H9 (cell line): Measurements from ENCODE around the gene GRAMD1B. TPM values are rescaled to one million over a fixed set of nuclear protein-coding genes. Genes with fewer than 3 reads are reported as not detected.

ENCODE experiments used
- DNase-seq: peaks from one replicate; pipeline ENCODE4 v3.0.0-alpha.2; 2017
- H2AFZ ChIP-seq: one replicate; pipeline ENCODE4 v1.6.1; 2013; ENCODE audit warnings: mild to moderate bottlenecking, low read length, control low read depth, moderate library complexity
- H2AK5ac ChIP-seq: 2 replicates; pipeline ENCODE4 v1.6.1; 2013; ENCODE audit warnings: low read length, control low read depth, mixed read lengths; ENCODE audit not compliant: insufficient read length
- H2BK120ac ChIP-seq: one replicate; pipeline ENCODE4 v1.6.1; 2013; ENCODE audit warnings: low read depth, mild to moderate bottlenecking, low read length, control low read depth, inconsistent platforms; ENCODE audit not compliant: poor library complexity, severe bottlenecking
- H2BK12ac ChIP-seq: 2 replicates; pipeline ENCODE4 v1.6.1; 2013; ENCODE audit warnings: low read length, control low read depth, mixed read lengths, low read depth; ENCODE audit not compliant: insufficient read length
- H2BK15ac ChIP-seq: 2 replicates; pipeline ENCODE4 v1.6.1; 2013; ENCODE audit warnings: low read depth, low read length, control low read depth
- H2BK20ac ChIP-seq: one replicate; pipeline ENCODE4 v1.6.1; 2013; ENCODE audit warnings: low read depth, mild to moderate bottlenecking, low read length, control low read depth, inconsistent platforms; ENCODE audit not compliant: poor library complexity, severe bottlenecking
- H2BK5ac ChIP-seq: 2 replicates; pipeline ENCODE4 v1.6.1; 2013; ENCODE audit warnings: low read length, control low read depth, mixed read lengths; ENCODE audit not compliant: insufficient read length
- H3K14ac ChIP-seq: 2 replicates; pipeline ENCODE4 v1.6.1; 2013; ENCODE audit warnings: low read length, control low read depth; ENCODE audit not compliant: insufficient read depth
- H3K18ac ChIP-seq: 2 replicates; pipeline ENCODE4 v1.6.1; 2013; ENCODE audit warnings: low read depth, mild to moderate bottlenecking, mixed read lengths, low read length, control low read depth; ENCODE audit not compliant: insufficient read length
- H3K23ac ChIP-seq: 2 replicates; pipeline ENCODE4 v1.6.1; 2013; ENCODE audit warnings: low read length, control low read depth, mixed read lengths, low read depth; ENCODE audit not compliant: insufficient read length
- H3K23me2 ChIP-seq: 2 replicates; pipeline ENCODE4 v1.6.1; 2013; ENCODE audit warnings: low read depth, mild to moderate bottlenecking, mixed read lengths, low read length, control low read depth; ENCODE audit not compliant: insufficient read length, poor library complexity, severe bottlenecking
- H3K27ac ChIP-seq: 2 replicates; pipeline ENCODE4 v1.5.1; 2013; ENCODE audit warnings: low read length, control low read depth, mixed read lengths, low read depth; ENCODE audit not compliant: insufficient read length
- H3K27me3 ChIP-seq: 2 replicates; pipeline ENCODE4 v1.6.1; 2013; ENCODE audit warnings: low read length, control low read depth, inconsistent platforms; ENCODE audit not compliant: insufficient read depth
- H3K4ac ChIP-seq: 2 replicates; pipeline ENCODE4 v1.6.1; 2013; ENCODE audit warnings: low read depth, mild to moderate bottlenecking, control low read depth, inconsistent platforms, low read length, moderate library complexity
- H3K4me1 ChIP-seq: 2 replicates; pipeline ENCODE4 v1.6.1; 2013; ENCODE audit warnings: low read length, control low read depth, inconsistent platforms; ENCODE audit not compliant: insufficient read depth
- H3K4me2 ChIP-seq: 2 replicates; pipeline ENCODE4 v1.6.1; 2013; ENCODE audit warnings: low read length, control low read depth, mixed read lengths; ENCODE audit not compliant: insufficient read length, insufficient read depth
- H3K56ac ChIP-seq: 2 replicates; pipeline ENCODE4 v1.6.1; 2013; ENCODE audit warnings: low read depth, mild to moderate bottlenecking, mixed read lengths, low read length, control low read depth; ENCODE audit not compliant: insufficient read length
- H3K79me1 ChIP-seq: 2 replicates; pipeline ENCODE4 v1.6.1; 2013; ENCODE audit warnings: low read depth, mild to moderate bottlenecking, moderate library complexity, low read length, control low read depth, inconsistent platforms; ENCODE audit not compliant: insufficient read depth, poor library complexity, severe bottlenecking
- H3K79me2 ChIP-seq: 2 replicates; pipeline ENCODE4 v1.6.1; 2013; ENCODE audit warnings: low read length, control low read depth, inconsistent platforms; ENCODE audit not compliant: insufficient read depth
- H3K9ac ChIP-seq: 2 replicates; pipeline ENCODE4 v1.6.1; 2013; ENCODE audit warnings: low read length, control low read depth, mixed read lengths; ENCODE audit not compliant: insufficient read length; ENCODE audit errors: extremely low read depth
- H3K9me3 ChIP-seq: one replicate; pipeline ENCODE4 v1.6.1; 2013; ENCODE audit warnings: low read depth, low read length, inconsistent platforms; ENCODE audit not compliant: control insufficient read depth
- H3T11ph ChIP-seq: one replicate; pipeline ENCODE4 v1.6.1; 2013; ENCODE audit warnings: mild to moderate bottlenecking, low read length, control low read depth, inconsistent platforms
- H4K20me1 ChIP-seq: one replicate; pipeline ENCODE4 v1.6.1; 2013; ENCODE audit not compliant: control insufficient read depth, insufficient read length, insufficient read depth
- H4K5ac ChIP-seq: 2 replicates; pipeline ENCODE4 v1.6.1; 2013; ENCODE audit warnings: low read depth, mild to moderate bottlenecking, mixed read lengths, low read length, control low read depth; ENCODE audit not compliant: insufficient read length
- H4K8ac ChIP-seq: replicated peaks from 2 replicates; pipeline ENCODE4 v1.6.1; 2013; ENCODE audit warnings: low read length, control low read depth, mixed read lengths, low read depth; ENCODE audit not compliant: insufficient read length
- H4K91ac ChIP-seq: 2 replicates; pipeline ENCODE4 v1.6.1; 2013; ENCODE audit warnings: low read depth, mild to moderate bottlenecking, moderate library complexity, mixed read lengths, low read length, control low read depth; ENCODE audit not compliant: insufficient read length
- H3K27ac Mint-ChIP-seq, 3 experiments: 2 replicates in 2 of 3; 3 replicates in 1 of 3; pipeline ENCODE4 v1.8.0; 2020 to 2021; ENCODE audit warnings: mixed read lengths in 3 of 3, mild to moderate bottlenecking in 1 of 3, moderate library complexity in 1 of 3
- H3K27me3 Mint-ChIP-seq: 2 replicates; pipeline ENCODE4 v1.8.0; 2021; ENCODE audit warnings: low read depth, mild to moderate bottlenecking, moderate library complexity, mixed read lengths
- H3K36me3 Mint-ChIP-seq, 3 experiments: 2 replicates in 2 of 3; 3 replicates in 1 of 3; pipeline ENCODE4 v1.8.0; 2020 to 2021; ENCODE audit warnings: low read depth in 3 of 3, mixed read lengths in 3 of 3; ENCODE audit not compliant: insufficient read depth in 1 of 3
- H3K4me1 Mint-ChIP-seq, 2 experiments: 2 replicates each; pipeline ENCODE4 v1.8.0; 2020; ENCODE audit warnings: mixed read lengths in 2 of 2
- H3K4me3 Mint-ChIP-seq, 2 experiments: 2 replicates in 1 of 2; 3 replicates in 1 of 2; pipeline ENCODE4 v1.8.0; 2020 to 2021; ENCODE audit warnings: mild to moderate bottlenecking in 2 of 2, mixed read lengths in 2 of 2, moderate library complexity in 1 of 2
- H3K9me3 Mint-ChIP-seq, 2 experiments: 2 replicates in 1 of 2; 3 replicates in 1 of 2; pipeline ENCODE4 v1.8.0; 2020; ENCODE audit warnings: mild to moderate bottlenecking in 2 of 2, mixed read lengths in 2 of 2, moderate library complexity in 1 of 2
- CTCF ChIP-seq: fragments of 200-600 bp; sonication (generic); conservative IDR thresholded peaks from 3 replicates; pipeline ENCODE4 v1.8.0; 2021; ENCODE audit warnings: antibody characterized with exemption, mild to moderate bottlenecking
- WGBS: extraction: QIAGEN DNeasy Blood & Tissue Kit; methylation state at CpG from one replicate; pipeline ENCODE4 v1.1.7; 2013; ENCODE audit warnings: missing lambda C conversion rate, low lambda C conversion rate, mixed read lengths; ENCODE audit not compliant: insufficient read length; ENCODE audit errors: extremely low coverage; 5-methylcytosine and 5-hydroxymethylcytosine counted together
- total RNA-seq: library from RNA; stranded (reverse); gene quantifications from 2 replicates; pipeline ENCODE4 v1.2.1, GENCODE V29; 2021

Gene GRAMD1B
- total RNA-seq, 1 experiment from 2014 or later = 25.9 TPM

GRCh38 chr11:123650901-123651300, 220.8 kb downstream of the GRAMD1B start:
- no peak for TF ChIP-seq CTCF
- H3K56ac ChIP-seq = no peak overlapping the region
- H2BK20ac ChIP-seq = no peak overlapping the region
- H3K23me2 ChIP-seq = peaks cover 15% of the 10 kb centered on the region
- no peaks in the 10 kb centered on the region for H3K79me2 ChIP-seq
- H4K91ac ChIP-seq = no peak overlapping the region
- Mint-ChIP-seq H3K4me1 (peaks cover 11 to 12% of the 10 kb centered on the region in 2 experiments), H3K27ac (no peak overlapping the region), H3K36me3 (no peaks in the 10 kb centered on the region), H3K27me3 (peaks cover 42% of the 10 kb centered on the region), H3K9me3 (no peaks in the 10 kb centered on the region), H3K4me3 (no peak overlapping the region)
- no peaks in the 10 kb centered on the region for H3K79me1 ChIP-seq
- H2BK12ac ChIP-seq = no peak overlapping the region
- H3K9me3 ChIP-seq = no peaks in the 10 kb centered on the region
- no peak overlapping the region for H4K5ac ChIP-seq
- no peak overlapping the region for H3K27ac ChIP-seq
- WGBS = no CpG with 5 or more reads among the region's 2 CpGs
- peaks cover 2% of the 10 kb centered on the region; the same call in 1 of the 2 replicates for H3K4me1 ChIP-seq
- no peak overlapping the region for H2AK5ac ChIP-seq
- no peak overlapping the region for H2BK5ac ChIP-seq
- H3K4ac ChIP-seq = no peak overlapping the region
- H4K20me1 ChIP-seq = no peaks in the 10 kb centered on the region
- no peak overlapping the region for H3K14ac ChIP-seq
- no peak overlapping the region for H4K8ac ChIP-seq
- no peak overlapping the region for H3K9ac ChIP-seq
- peaks cover 10% of the 10 kb centered on the region; the same call in 1 of the 2 replicates for H3K27me3 ChIP-seq
- H3K18ac ChIP-seq = no peak overlapping the region
- no peak overlapping the region for H2AFZ ChIP-seq
- no peak overlapping the region for H2BK15ac ChIP-seq
- no peak overlapping the region for H3K4me2 ChIP-seq
- H3T11ph ChIP-seq = no peak overlapping the region
- no peak overlapping the region for H3K23ac ChIP-seq
- no peak overlapping the region for H2BK120ac ChIP-seq
- DNase-seq = no peak
